IPS-15b (cell line): ENCODE measurements around the gene CEP41.

ENCODE experiments used
- H3K27me3 ChIP-seq: one replicate; pipeline ENCODE4 v1.6.1; 2013; ENCODE audit warnings: low read length; ENCODE audit not compliant: control insufficient read depth, insufficient read depth
- H3K36me3 ChIP-seq: one replicate; pipeline ENCODE4 v1.6.1; 2013; ENCODE audit warnings: low read length; ENCODE audit not compliant: control insufficient read depth, insufficient read depth
- H3K4me1 ChIP-seq: one replicate; pipeline ENCODE4 v1.6.1; 2013; ENCODE audit warnings: mild to moderate bottlenecking, low read length; ENCODE audit not compliant: control insufficient read depth, insufficient read depth
- H3K4me3 ChIP-seq: one replicate; pipeline ENCODE4 v1.5.1; 2013; ENCODE audit warnings: low read depth, low read length
- H3K9ac ChIP-seq: one replicate; pipeline ENCODE4 v1.6.1; 2013; ENCODE audit warnings: low read depth, mild to moderate bottlenecking, low read length
- H3K9me3 ChIP-seq: one replicate; pipeline ENCODE4 v1.6.1; 2013; ENCODE audit warnings: mild to moderate bottlenecking, low read length; ENCODE audit not compliant: control insufficient read depth, insufficient read depth

CEP41 gene

DNA sequence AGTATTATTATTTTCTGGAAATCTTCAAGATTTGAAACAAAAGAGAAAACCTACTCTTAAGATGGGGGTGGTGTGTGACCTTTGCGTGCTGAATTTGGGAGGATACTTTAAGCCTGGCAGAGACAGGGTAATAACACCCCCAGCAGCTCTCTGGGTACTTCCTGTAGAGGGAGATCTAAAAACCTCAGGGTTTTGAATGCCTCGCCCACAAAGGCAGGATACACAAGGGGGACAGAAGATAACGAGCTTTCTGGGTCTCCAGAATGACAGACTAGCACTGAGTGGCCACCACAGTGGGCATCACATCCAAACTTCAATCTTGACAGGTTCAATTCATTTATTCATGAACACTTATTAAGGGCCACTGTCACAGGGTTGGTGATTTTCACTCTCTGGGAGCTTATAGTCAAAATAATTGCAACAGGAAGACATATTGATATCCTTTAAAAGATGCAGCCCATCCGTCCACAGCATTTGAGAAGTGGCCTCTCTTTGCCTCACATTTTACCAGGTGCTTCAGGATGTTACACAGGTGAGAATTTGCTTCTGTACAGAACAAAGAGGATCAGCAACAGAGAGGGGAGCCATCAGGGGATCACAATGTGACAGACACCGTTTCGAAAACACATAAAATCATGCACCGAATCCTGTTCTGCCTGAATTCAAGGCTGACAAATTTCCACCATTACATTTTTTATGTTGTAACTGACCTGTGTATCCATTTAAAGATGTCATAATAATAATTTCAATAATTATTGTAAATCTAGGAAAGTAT, 46.2 kb downstream of the CEP41 start:
- Histone ChIP-seq H3K36me3 (no peaks in the 10 kb centered on the region), H3K4me3 (no peak overlapping the region), H3K4me1 (no peaks in the 10 kb centered on the region), H3K9me3 (no peaks in the 10 kb centered on the region), H3K27me3 (no peaks in the 10 kb centered on the region), H3K9ac (no peak overlapping the region)

DNA sequence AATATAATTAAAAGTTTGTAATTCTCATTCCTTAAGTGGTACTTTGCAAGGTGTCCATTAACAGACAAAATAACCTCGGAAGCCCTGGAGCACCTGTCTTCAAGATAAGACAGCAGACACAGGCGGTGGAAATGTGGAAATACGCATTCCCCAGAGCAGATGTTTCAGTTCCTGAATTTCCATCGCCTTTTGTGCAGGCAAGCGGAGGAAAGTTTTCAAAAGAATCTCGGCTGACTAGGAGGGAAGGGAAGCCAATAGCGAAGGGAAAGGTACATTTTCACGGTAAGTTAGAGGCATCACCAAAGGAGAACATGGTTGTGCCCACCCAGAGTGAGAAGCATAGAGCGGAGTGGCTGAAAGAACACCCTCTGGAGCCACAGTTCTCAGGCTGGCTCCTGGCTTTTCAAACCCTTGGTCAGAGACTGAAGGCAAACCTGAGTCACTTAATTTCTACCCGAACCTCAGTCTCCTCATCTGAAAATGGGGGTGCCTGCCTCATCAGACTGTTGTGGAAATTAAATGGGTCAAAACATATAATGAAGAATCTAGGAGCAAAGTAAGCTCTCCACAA, 46.9 kb downstream of the CEP41 start:
- Histone ChIP-seq H3K4me3 (no peak overlapping the region), H3K36me3 (no peaks in the 10 kb centered on the region), H3K9ac (no peak overlapping the region), H3K4me1 (no peaks in the 10 kb centered on the region), H3K27me3 (no peaks in the 10 kb centered on the region), H3K9me3 (no peaks in the 10 kb centered on the region)

DNA sequence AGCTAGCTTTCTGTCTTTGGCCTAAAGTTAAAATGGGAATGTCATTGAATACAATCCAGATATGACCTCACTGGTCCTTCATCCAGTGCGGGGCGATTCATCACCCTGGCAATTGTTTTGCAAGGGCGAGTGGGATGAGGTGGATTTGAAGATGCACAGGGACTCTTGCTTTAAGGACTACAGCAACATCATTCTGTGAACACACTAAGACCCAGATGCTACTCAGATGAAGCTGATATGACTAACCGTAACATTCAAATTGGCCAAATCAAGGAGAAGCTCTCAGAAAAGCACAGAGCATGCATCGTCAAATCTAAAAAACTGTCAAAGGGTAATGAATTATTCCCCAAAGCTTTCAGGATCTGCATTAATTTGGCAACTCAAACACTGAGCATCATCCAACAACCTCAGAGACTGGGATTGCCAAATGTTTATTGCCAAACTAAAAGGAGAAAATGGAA, 47.7 kb downstream of the CEP41 start:
- Histone ChIP-seq H3K27me3 (no peaks in the 10 kb centered on the region), H3K9me3 (no peaks in the 10 kb centered on the region), H3K4me3 (no peak overlapping the region)

DNA sequence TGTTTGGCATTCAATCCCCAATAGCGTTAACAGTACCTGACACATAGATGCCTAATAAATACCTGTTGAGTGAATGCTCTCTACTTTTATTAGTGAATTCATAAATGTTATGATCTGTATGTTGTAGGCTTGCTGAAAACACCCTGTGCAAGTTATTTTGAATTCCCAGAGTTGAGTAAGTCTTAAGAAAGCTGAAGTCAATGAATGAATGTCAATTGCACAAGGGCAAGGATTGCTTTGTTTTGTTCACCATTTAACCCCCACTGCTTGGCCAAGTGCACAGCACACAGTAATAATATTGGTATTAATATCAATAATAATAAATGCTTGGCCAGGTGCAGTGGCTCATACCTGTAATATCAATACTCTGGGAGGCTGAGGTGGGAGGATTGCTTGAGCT, 50.3 kb downstream of the CEP41 start:
- no peaks in the 10 kb centered on the region for H3K36me3 ChIP-seq
- H3K9me3 ChIP-seq, result no peaks in the 10 kb centered on the region
- H3K4me3 ChIP-seq, result no peak overlapping the region
- H3K9ac ChIP-seq, result no peak overlapping the region
- no peaks in the 10 kb centered on the region for H3K27me3 ChIP-seq
- H3K4me1 ChIP-seq, result no peaks in the 10 kb centered on the region

More for the DNA sequence above, 47.7 kb downstream of the CEP41 start:
- H3K4me1 ChIP-seq, result no peaks in the 10 kb centered on the region
- no peaks in the 10 kb centered on the region for H3K36me3 ChIP-seq
- H3K9ac ChIP-seq, result no peak overlapping the region

DNA sequence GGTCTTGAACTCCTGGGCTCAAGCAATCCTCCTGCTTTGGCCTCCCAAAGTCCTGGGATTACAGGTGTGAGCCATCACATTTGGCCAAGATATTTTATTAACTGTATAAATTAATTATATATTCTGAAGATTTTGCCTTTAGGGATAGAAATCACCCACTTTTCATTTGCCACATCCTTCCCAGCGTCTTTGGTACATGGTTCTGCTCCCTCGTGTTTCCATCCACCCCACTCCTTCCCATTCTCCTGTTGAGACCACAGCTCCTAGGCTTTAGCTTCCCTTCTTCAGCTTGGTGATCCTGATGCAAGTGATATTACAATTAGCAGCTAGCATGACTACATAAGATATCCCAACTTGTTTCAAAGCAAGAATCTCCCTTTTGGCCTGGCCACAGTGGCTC, 52.1 kb downstream of the CEP41 start:
- no peak overlapping the region for H3K9ac ChIP-seq
- no peak overlapping the region for H3K4me3 ChIP-seq
- no peaks in the 10 kb centered on the region for H3K4me1 ChIP-seq
- no peaks in the 10 kb centered on the region for H3K36me3 ChIP-seq
- H3K9me3 ChIP-seq, result no peaks in the 10 kb centered on the region
- H3K27me3 ChIP-seq, result no peaks in the 10 kb centered on the region

DNA sequence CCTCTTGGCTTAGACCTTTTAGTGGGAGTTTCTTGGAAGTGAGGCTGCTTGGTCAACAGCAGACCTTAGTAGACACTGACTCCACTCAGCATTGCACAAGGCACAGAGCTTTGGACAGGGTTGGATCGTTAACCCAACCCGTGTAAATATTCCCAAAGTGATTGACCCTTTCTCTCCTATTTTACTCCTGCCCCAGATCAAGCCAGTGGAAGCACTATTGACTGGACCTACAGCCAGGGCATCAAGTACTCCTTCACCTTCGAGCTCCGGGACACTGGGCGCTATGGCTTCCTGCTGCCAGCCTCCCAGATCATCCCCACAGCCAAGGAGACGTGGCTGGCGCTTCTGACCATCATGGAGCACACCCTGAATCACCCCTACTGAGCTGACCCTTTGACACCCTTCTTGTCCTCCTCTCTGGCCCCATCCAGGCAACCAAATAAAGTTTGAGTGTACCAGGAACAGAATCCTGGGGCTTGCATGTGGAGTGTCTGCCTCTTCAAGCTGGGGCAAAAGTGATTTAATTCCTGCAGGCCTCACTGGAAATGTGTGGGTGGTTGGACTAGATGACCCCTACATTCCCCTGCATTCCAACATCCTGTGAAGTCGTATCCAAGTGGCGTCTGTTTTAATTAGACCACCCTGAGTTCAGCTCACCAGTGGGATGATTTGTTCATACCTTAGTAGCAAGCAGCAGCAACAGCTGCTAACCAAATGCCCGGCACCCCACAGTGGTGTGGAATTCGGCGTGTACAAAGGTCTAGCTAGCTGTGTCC, 53.0 kb downstream of the CEP41 start:
- Histone ChIP-seq H3K4me3 (no peak overlapping the region), H3K9ac (no peak overlapping the region), H3K36me3 (no peaks in the 10 kb centered on the region), H3K4me1 (no peaks in the 10 kb centered on the region), H3K9me3 (no peaks in the 10 kb centered on the region), H3K27me3 (no peaks in the 10 kb centered on the region)

DNA sequence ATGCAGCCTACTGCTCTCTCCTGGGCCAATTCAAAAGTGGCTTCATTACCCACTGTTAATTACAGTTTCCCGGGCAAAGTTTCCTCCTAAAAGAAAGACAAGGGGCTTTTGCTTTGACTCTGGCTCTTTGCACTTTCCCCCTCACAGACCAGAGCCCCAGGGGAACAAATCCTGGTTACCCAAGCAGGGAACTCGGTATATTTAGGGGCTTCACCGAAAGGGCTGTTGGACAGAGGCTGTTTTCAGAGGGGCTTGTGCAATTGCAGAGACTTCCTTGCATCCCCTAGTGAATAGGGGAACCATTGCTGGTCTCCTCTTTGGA, 53.5 kb downstream of the CEP41 start:
- H3K36me3 ChIP-seq, result no peaks in the 10 kb centered on the region
- H3K4me3 ChIP-seq, result no peak overlapping the region
- H3K4me1 ChIP-seq, result no peaks in the 10 kb centered on the region
- H3K9ac ChIP-seq, result no peak overlapping the region
- no peaks in the 10 kb centered on the region for H3K9me3 ChIP-seq
- H3K27me3 ChIP-seq, result no peaks in the 10 kb centered on the region

DNA sequence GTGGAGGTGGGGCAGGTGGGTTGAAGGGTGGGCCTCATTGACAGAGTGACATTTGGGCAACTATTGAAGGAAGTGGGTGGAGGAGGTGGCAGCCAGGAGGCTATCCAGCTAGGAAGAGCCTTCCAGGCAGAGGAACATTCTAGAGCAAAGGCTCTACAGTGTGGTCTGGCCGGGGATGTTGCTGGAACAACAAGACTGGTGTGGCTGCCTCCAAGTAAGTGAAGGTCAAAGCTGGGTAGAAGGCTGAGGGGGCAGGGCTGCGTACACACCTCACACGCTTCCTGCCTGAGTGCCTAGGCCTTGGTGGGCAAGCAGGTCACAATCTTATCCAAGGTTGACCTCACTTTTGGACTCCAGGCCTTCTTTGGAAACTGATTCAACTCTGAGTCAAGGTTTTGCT, 53.9 kb downstream of the CEP41 start:
- no peaks in the 10 kb centered on the region for H3K9me3 ChIP-seq
- H3K4me1 ChIP-seq, result no peaks in the 10 kb centered on the region
- H3K27me3 ChIP-seq, result no peaks in the 10 kb centered on the region
- no peak overlapping the region for H3K9ac ChIP-seq
- no peak overlapping the region for H3K4me3 ChIP-seq
- no peaks in the 10 kb centered on the region for H3K36me3 ChIP-seq

DNA sequence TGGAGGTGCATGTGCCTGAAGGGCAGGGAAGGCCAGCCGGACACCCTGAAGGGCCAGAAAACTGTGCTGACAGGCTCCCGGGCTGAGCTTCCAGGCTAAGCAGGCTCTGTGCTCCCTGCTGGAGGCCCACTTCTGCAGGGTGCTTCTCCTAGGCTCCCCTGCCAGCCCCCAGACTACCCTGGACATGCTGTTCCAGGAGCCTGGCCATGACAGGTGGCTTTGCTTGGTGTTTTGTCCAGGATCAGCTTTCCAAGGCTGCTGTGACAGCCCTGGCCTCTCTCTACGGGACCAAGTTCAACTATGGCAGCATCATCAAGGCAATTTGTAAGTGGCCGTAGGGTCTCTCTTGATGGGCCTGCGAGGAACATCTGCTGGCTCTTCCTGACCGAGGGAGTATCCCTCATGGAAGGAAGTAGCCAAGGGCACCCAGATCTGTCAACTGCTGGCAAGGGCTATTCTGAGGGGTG, 55.2 kb downstream of the CEP41 start:
- H3K27me3 ChIP-seq, result peaks cover 5% of the 10 kb centered on the region
- no peak overlapping the region for H3K4me3 ChIP-seq
- no peaks in the 10 kb centered on the region for H3K36me3 ChIP-seq
- H3K9me3 ChIP-seq, result no peaks in the 10 kb centered on the region
- no peak overlapping the region for H3K9ac ChIP-seq
- H3K4me1 ChIP-seq, result no peaks in the 10 kb centered on the region

DNA sequence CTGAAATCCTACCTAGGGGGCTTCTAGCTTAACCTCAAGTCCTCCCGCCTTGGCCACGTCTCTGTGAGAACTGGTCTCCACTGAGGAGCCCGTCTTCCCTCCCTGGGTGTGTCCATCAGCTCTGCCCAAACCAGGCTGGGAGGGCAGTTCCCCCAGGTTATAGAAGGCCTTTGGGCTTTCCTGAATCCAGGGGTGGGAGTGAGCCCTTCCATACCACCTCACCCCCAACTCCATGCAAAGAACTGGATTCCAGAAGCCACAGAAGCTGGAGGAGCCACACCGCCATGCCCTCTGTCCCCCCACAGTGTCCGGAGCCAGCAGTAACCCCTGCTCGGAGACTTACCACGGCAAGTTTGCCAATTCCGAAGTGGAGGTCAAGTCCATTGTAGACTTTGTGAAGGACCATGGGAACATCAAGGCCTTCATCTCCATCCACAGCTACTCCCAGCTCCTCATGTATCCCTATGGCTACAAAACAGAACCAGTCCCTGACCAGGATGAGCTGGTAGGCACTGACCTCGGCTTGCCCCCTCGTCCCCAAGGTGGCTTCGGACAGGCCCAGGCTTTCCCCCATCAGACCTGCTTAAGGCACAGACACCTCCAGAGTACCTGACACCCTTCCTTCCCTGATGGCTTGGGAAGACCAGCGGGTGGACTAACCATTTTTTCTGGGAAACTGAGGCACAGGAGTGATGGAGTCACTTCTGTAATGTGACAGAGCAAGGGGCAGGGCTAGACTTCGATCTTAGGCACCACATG, 55.8 kb downstream of the CEP41 start:
- Histone ChIP-seq H3K4me3 (no peak overlapping the region), H3K27me3 (peaks cover 5% of the 10 kb centered on the region), H3K9ac (no peak overlapping the region), H3K4me1 (no peaks in the 10 kb centered on the region), H3K9me3 (no peaks in the 10 kb centered on the region), H3K36me3 (no peaks in the 10 kb centered on the region)

DNA sequence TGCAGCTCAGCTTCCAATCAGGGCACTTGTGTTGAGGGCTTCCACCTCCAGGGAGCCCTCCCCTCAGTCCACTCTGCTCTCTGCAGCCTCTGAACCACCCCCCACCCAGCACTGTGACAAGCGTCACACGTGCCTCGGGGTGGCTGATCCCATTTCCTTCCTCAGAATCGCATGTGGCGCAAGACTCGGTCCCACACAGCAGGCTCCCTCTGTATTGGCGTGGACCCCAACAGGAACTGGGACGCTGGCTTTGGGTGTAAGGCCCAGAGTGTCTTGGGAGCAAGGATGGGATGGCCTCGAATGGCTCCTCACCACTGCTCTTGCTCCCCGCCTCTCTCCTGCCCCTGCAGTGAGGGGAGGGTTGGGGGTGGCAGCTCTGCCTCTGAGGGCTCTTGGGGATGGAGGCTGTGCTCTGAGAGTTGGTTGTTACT, 56.4 kb downstream of the CEP41 start:
- Histone ChIP-seq H3K4me1 (no peaks in the 10 kb centered on the region), H3K4me3 (no peak overlapping the region), H3K9me3 (no peaks in the 10 kb centered on the region), H3K27me3 (peaks cover 5% of the 10 kb centered on the region), H3K36me3 (no peaks in the 10 kb centered on the region), H3K9ac (no peak overlapping the region)
